ENCODE data around the gene HDGFL2.

DNA sequence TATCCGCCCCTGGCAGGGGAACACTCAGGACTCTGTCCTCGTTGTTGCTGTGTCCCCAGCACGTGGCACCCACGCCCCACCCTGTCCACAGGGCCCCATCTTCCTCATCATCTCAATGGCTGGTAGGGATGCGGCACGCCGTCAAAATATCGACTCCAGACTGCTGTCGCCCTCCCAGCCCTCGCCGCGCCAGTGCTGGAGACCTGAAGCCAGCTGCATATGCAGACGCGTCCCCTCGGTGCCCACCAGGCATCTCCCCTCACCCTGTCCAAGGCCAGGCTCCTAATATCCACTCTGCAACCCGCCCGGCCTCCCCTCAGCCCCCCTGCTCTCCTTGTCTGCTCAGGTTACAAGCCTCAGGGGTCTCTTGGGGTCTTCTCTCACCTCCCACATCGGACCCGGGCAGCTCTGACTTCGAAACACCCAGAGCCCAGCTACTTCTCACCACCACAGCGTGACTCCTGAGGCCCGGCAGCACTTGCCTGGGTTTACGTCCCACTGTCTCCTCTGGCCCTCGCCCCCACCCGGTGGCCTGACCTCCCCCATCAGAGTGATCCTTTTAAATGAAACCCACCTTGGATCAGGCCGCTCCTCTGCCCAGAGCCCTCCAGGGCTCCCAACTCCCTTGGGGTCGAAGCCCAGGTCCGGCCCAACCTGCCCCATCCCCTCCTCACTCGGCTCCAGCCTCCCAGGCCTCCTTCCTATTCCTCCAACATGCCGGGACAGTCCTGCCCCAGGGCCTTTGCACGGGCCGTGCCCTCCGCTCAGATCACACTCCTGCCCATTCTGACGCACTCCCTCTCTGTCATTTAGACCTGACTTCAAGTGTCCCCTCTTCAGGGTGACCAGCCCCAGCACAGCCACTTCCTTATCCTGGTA lies 33.7 kb downstream of the HDGFL2 start:
- TF ChIP-seq, protein P1, sequence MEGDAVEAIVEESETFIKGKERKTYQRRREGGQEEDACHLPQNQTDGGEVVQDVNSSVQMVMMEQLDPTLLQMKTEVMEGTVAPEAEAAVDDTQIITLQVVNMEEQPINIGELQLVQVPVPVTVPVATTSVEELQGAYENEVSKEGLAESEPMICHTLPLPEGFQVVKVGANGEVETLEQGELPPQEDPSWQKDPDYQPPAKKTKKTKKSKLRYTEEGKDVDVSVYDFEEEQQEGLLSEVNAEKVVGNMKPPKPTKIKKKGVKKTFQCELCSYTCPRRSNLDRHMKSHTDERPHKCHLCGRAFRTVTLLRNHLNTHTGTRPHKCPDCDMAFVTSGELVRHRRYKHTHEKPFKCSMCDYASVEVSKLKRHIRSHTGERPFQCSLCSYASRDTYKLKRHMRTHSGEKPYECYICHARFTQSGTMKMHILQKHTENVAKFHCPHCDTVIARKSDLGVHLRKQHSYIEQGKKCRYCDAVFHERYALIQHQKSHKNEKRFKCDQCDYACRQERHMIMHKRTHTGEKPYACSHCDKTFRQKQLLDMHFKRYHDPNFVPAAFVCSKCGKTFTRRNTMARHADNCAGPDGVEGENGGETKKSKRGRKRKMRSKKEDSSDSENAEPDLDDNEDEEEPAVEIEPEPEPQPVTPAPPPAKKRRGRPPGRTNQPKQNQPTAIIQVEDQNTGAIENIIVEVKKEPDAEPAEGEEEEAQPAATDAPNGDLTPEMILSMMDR (IDR thresholded peaks at IDR 0.05): no peak
- TF ChIP-seq POLR2A (IDR thresholded peaks at IDR 0.05): no peak

All from adrenal gland (tissue), 5 donors.